AG04450 (cell line): ENCODE results near the gene TTLL11. TPM values are rescaled to one million over a fixed set of nuclear protein-coding genes. Genes with fewer than 3 reads are reported as not detected.

Experiments
- CTCF ChIA-PET: fragments of 300-600, 350-600 bp; formaldehyde crosslinking; extraction: SDS; loops from one replicate; lab custom pipeline; 2022; ENCODE audit warnings: antibody characterized with exemption, inconsistent platforms; lab: Charles Lee
- POLR2A ChIA-PET: fragments of 350-600 bp; formaldehyde crosslinking; extraction: SDS; loops from one replicate; lab custom pipeline; 2021; ENCODE audit warnings: antibody characterized with exemption, inconsistent platforms; lab: Yijun Ruan, JAX
- DNase-seq: peaks from one replicate; pipeline ENCODE4 v3.0.0-alpha.2; 2011; ENCODE audit warnings: low read depth, low spot score
- H3K27ac ChIP-seq: one replicate; pipeline ENCODE4 v1.5.1; 2012; ENCODE audit warnings: low read depth, low read length, control low read depth
- H3K27me3 ChIP-seq: one replicate; pipeline ENCODE4 v1.6.0; 2012; ENCODE audit warnings: low read length; ENCODE audit not compliant: control insufficient read depth, insufficient read depth
- H3K4me3 ChIP-seq: 2 replicates; pipeline ENCODE4 v1.5.1; 2011; ENCODE audit warnings: mild to moderate bottlenecking, low read depth, low read length, control low read depth
- H3K9me3 ChIP-seq: 2 replicates; pipeline ENCODE4 v1.5.1; 2012; ENCODE audit warnings: low read length; ENCODE audit not compliant: control insufficient read depth, insufficient read depth
- CTCF ChIP-seq: IDR thresholded peaks from 2 replicates; pipeline ENCODE4 v1.5.1; 2011; ENCODE audit warnings: low read depth, low read length, control low read depth, inconsistent platforms
- polyA plus RNA-seq: library from polyadenylated mRNA; depleted of rRNA; stranded (reverse); fragments of >200 nt; gene quantifications from 2 replicates; pipeline ENCODE4 v1.2.3, GENCODE V29; 2011

The TTLL11 gene
- polyA plus RNA-seq, 1 experiment, result 4.6 TPM

DNA sequence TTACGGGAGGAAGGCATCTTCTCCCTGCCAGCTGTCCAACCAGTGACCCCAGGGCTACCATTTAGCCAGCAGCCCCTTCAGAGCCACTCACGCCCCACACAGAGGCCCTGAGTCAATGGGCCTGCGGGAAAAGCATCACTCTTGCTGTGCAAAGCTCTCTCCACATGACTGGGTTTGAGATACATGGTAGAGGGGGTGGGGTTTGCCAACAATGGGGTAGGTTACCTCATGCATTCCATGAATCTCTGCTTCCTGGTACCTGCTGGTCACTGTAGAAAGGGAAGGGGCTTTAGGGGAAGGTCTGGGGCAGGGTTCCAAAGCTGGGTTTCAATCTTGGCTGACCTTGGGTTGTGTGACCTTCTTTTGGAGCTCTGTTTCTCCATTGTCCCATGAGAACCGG lies 22.9 kb upstream of the TTLL11 start:
- TF ChIP-seq CTCF, result no peak
- Histone ChIP-seq H3K27ac (no peak overlapping the region), H3K27me3 (peaks cover 25% of the 10 kb centered on the region), H3K9me3 (no peaks in the 10 kb centered on the region; the same call in 1 of the 2 replicates), H3K4me3 (no peak overlapping the region)
- CTCF ChIA-PET, result interaction anchor here (0.7 to 2.4 kb wide), 6 partner anchors 14 to 619 kb away, joined by 3 to 15 read pairs (median 6); no protein-coding TSS in a partner anchor
- POLR2A ChIA-PET, result no interaction called here
- no peak for DNase-seq

DNA sequence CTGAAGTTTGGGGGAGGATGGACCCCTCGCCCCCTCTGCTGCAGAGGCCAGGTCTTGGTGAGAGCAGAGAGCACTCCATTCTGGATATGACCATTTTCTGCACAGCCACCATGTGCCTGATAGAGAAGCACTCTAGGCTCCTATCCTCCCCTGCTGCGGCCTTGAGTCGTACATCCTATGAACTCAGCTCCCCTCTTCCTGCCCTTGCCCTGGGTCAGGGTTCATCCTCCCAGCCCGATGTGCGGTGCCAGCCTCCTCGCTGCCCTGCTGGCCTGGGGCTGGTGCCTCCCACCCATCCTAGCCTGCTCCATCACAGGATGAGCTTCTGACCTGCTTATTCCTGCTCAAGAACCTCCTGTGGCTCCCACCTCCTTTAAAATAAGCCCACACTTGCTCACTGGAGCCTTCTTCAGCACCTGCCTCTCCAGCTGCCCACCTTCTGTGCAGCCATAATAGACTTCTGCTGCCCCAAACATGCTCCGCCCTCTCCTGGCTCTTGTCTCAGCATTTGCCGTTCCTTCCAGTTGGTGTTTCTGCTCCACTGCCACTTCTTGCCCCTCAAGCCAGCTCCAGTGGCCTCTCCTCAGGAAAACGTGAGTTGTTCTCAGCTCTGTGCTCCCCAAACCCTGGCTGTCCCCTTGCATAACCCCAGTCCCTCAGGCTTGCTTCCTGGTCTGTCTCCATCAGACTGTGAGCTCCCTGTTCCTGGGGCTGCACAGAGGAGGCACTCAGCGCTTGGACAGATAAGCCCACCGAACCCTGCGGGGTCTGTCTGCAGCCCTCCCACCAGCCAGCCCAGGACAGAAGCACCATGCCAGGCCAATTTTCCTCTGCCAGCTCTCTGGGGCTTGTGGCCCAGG lies 22.3 kb upstream of the TTLL11 start:
- peaks cover 25% of the 10 kb centered on the region for H3K27me3 ChIP-seq
- H3K4me3 ChIP-seq, result no peak overlapping the region
- H3K27ac ChIP-seq, result no peak overlapping the region
- no peaks in the 10 kb centered on the region; the same call in 1 of the 2 replicates for H3K9me3 ChIP-seq
- DNase-seq, result no peak
- TF ChIP-seq CTCF, result no peak
- ChIA-PET CTCF (interaction anchor here (0.6 to 2.4 kb wide), 7 partner anchors 14 to 619 kb away, joined by 3 to 15 read pairs (median 5); no protein-coding TSS in a partner anchor), POLR2A (interaction anchor here (0.6 kb wide), 1 partner anchor 712 kb away, joined by 3 read pairs; no protein-coding TSS in a partner anchor)

GRCh38 chr9:122113574-122113973 lies 20.5 kb upstream of the TTLL11 start:
- Histone ChIP-seq H3K27ac (no peak overlapping the region), H3K27me3 (peaks cover 28% of the 10 kb centered on the region), H3K4me3 (no peak overlapping the region), H3K9me3 (no peaks in the 10 kb centered on the region; the same call in 1 of the 2 replicates)
- POLR2A ChIA-PET, result no interaction called here
- CTCF ChIA-PET, result interaction anchor here (1.7 to 2.3 kb wide), 3 partner anchors 9 to 15 kb away, joined by 6 to 12 read pairs (median 9); no protein-coding TSS in a partner anchor
- no peak for TF ChIP-seq CTCF
- DNase-seq, result no peak

DNA sequence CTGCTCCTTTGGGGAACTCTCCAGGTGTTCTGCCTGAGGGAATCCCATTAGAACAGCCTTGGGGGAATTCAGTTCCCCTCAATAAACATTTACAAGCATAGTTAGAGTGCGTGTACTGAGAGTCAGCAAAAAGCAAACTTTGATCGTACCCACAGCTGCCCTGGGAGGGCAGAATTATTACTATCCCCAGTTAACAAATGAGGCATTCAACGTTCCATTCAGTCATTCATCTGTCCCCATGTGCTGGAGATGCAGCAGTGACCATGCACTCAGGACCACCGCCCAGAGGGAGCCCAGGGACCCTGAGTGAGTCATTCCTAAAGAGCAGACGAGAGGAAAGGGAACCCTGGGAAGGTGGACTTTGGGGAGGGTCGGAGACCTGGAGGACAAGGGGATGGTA lies 19.1 kb upstream of the TTLL11 start:
- no peak for DNase-seq
- Histone ChIP-seq H3K4me3 (no peak overlapping the region), H3K27me3 (peaks cover 28% of the 10 kb centered on the region), H3K27ac (no peak overlapping the region), H3K9me3 (no peaks in the 10 kb centered on the region; the same call in 1 of the 2 replicates)
- ChIA-PET POLR2A (no interaction called here), CTCF (interaction anchor here (1.7 to 2.3 kb wide), 3 partner anchors 10 to 13 kb away, joined by 6 to 12 read pairs (median 9); no protein-coding TSS in a partner anchor)
- TF ChIP-seq CTCF, result no peak
